HepG2 (cell line): Measurements from ENCODE around the gene SCAPER. TPM values are rescaled to one million over a fixed set of nuclear protein-coding genes. Genes with fewer than 3 reads are reported as not detected.

ENCODE experiments used
- ESRRA ChIP-seq: sonication (generic); formaldehyde crosslinking; IDR thresholded peaks from 2 replicates; pipeline ENCODE4 v1.5.1; 2020; ENCODE audit warnings: mild to moderate bottlenecking, low read depth, missing genetic modification reagents
- FOXA1 ChIP-seq, 2 experiments: fragments of 450-650 bp in 1 of 2; sonication (generic) in 1 of 2; formaldehyde crosslinking in 1 of 2; IDR thresholded peaks; 2 replicates each; pipeline versions ENCODE4 v1.4.0 to v1.6.1; 2016 to 2020; ENCODE audit warnings: missing genetic modification reagents in 1 of 2
- GABPB1 ChIP-seq: IDR thresholded peaks from 2 replicates; pipeline ENCODE4 v1.6.1; 2016; ENCODE audit warnings: mild to moderate bottlenecking, missing genetic modification reagents, moderate library complexity, missing compliant biosample characterization
- HNRNPK ChIP-seq: fragments of 200-400 bp; formaldehyde crosslinking; IDR thresholded peaks from 2 replicates; pipeline ENCODE4 v1.6.1; 2018; ENCODE audit warnings: low read length, low read depth, moderate library complexity, mild to moderate bottlenecking; ENCODE audit not compliant: poor library complexity, severe bottlenecking
- KDM5A ChIP-seq: fragments of 200-600 bp; sonication (generic); IDR thresholded peaks from 2 replicates; pipeline ENCODE4 v1.7.0; 2018; ENCODE audit warnings: antibody characterized with exemption, mild to moderate bottlenecking, low read length, borderline replicate concordance
- KLF16 ChIP-seq, 2 experiments: sonication (generic) in 1 of 2; formaldehyde crosslinking in 1 of 2; IDR thresholded peaks; 2 replicates each; pipeline versions ENCODE4 v1.6.1 to v1.8.0; 2016 to 2023; ENCODE audit warnings: missing genetic modification reagents in 2 of 2, missing compliant biosample characterization in 1 of 2
- NFYB ChIP-seq: sonication (generic); formaldehyde crosslinking; IDR thresholded peaks from 2 replicates; pipeline ENCODE4 v1.4.0; 2020; ENCODE audit warnings: missing genetic modification reagents
- SALL1 ChIP-seq: sonication (generic); formaldehyde crosslinking; IDR thresholded peaks from 2 replicates; pipeline ENCODE4 v1.8.0; 2022; ENCODE audit warnings: mild to moderate bottlenecking, missing genetic modification reagents
- SAP130 ChIP-seq: IDR thresholded peaks from 2 replicates; pipeline ENCODE4 v1.6.1; 2016; ENCODE audit warnings: low read depth
- SKI ChIP-seq: fragments of 450-650 bp; IDR thresholded peaks from one replicate; pipeline ENCODE4 v1.6.1; 2018; ENCODE audit warnings: mild to moderate bottlenecking; ENCODE audit not compliant: partially characterized antibody
- SP2 ChIP-seq: sonication (generic); formaldehyde crosslinking; IDR thresholded peaks from 2 replicates; pipeline ENCODE4 v1.5.1; 2020; ENCODE audit warnings: mild to moderate bottlenecking, missing genetic modification reagents
- XRCC5 ChIP-seq: fragments of 200-400 bp; formaldehyde crosslinking; optimal IDR thresholded peaks from 2 replicates; pipeline ENCODE3; 2017; ENCODE audit warnings: mild to moderate bottlenecking, low read length
- ZNF318 ChIP-seq: sonication (generic); formaldehyde crosslinking; IDR thresholded peaks from 2 replicates; pipeline ENCODE4 v1.4.0; 2020; ENCODE audit warnings: mild to moderate bottlenecking, missing genetic modification reagents
- ZNF331 ChIP-seq: sonication (generic); formaldehyde crosslinking; IDR thresholded peaks from 2 replicates; pipeline ENCODE4 v1.4.0; 2020; ENCODE audit warnings: missing genetic modification reagents
- ZNF343 ChIP-seq: sonication (generic); formaldehyde crosslinking; IDR thresholded peaks from 2 replicates; pipeline ENCODE4 v1.4.0; 2020; ENCODE audit warnings: mild to moderate bottlenecking, missing genetic modification reagents
- ZNF446 ChIP-seq: sonication (generic); formaldehyde crosslinking; IDR thresholded peaks from 2 replicates; pipeline ENCODE4 v1.5.0; 2020; ENCODE audit warnings: mild to moderate bottlenecking, missing genetic modification reagents
- ZNF574 ChIP-seq: sonication (generic); formaldehyde crosslinking; IDR thresholded peaks from 2 replicates; pipeline ENCODE4 v1.4.0; 2020; ENCODE audit warnings: missing genetic modification reagents
- ZNF781 ChIP-seq: sonication (generic); formaldehyde crosslinking; IDR thresholded peaks from 2 replicates; pipeline ENCODE4 v1.5.1; 2020; ENCODE audit warnings: borderline replicate concordance, mild to moderate bottlenecking, missing genetic modification reagents; ENCODE audit errors: not compliant biosample characterization
- polyA plus RNA-seq, 8 experiments: library from polyadenylated mRNA; depleted of rRNA in 3 of 8; stranded (reverse) in 7 of 8; unstranded in 1 of 8; fragments of >200 nt; fragmentation: Illumina TruSeq in 4 of 8; extraction: Trizol in 4 of 8; gene quantifications; 2 replicates each; pipeline versions ENCODE4 v1.2.1 to v1.2.3, GENCODE V29; 2011 to 2016; ENCODE audit warnings: low read depth in 4 of 8, missing spikeins in 1 of 8, mixed read lengths in 1 of 8; ENCODE audit not compliant: insufficient read depth in 1 of 8
- total RNA-seq, 5 experiments: library from RNA; depleted of rRNA; stranded (reverse); fragments of >200 nt; fragmentation: Illumina TruSeq; extraction: Trizol; gene quantifications; 2 replicates each; pipeline ENCODE4 v1.2.3, GENCODE V29; 2016; ENCODE audit warnings: low read depth in 1 of 5

Gene SCAPER
- total and polyA plus RNA-seq, 2 of the 13 experiments (the other 11 are each of a cell fraction or from before 2014, with no cell fraction given): 4.3 to 10.5 TPM

GRCh38 chr15:76931397-76932134, 26.4 kb upstream of the SCAPER start, which contains the start of gene RCN2 (continued):
- peak; percentile 37; the same call in 1 of the 2 replicates for TF ChIP-seq KDM5A
- TF ChIP-seq SKI: peak; percentile 19
- peak; percentile 15 for TF ChIP-seq XRCC5
- TF ChIP-seq SAP130 (CRISPR knock-in tag): peak; percentile 87
- no peak for TF ChIP-seq ZNF318 (CRISPR knock-in tag)
- TF ChIP-seq ZNF331 (CRISPR knock-in tag): peak; percentile 45; the same call in 1 of the 2 replicates
- TF ChIP-seq ZNF781 (CRISPR knock-in tag): no peak
- 0 out of 2 replicates have a peak, but pooled peaks have one; percentile 1 for TF ChIP-seq ESRRA (CRISPR knock-in tag)
- peak; percentile 90; the same call in 1 of the 2 replicates for TF ChIP-seq ZNF446 (CRISPR knock-in tag)
- TF ChIP-seq GABPB1 (CRISPR knock-in tag): peak; percentile 83
- TF ChIP-seq NFYB (CRISPR knock-in tag): peak; percentile 89
- TF ChIP-seq SALL1: peak; percentile 70
- TF ChIP-seq FOXA1 (IDR thresholded peaks at IDR 0.05): no peak
- TF ChIP-seq FOXA1 (CRISPR knock-in tag; IDR thresholded peaks at IDR 0.05): 0 out of 2 replicates have a peak, but pooled peaks have one; percentile 0
- TF ChIP-seq KLF16 (CRISPR knock-in tag; IDR thresholded peaks at IDR 0.05): peak in 1 of 2 experiments; percentile 55; a peak in 1 of 4 replicates
- peak; percentile 53 for TF ChIP-seq HNRNPK
- TF ChIP-seq ZNF343: 0 out of 2 replicates have a peak, but pooled peaks have one; percentile 58
- TF ChIP-seq SP2 (CRISPR knock-in tag): peak; percentile 93
- peak; percentile 83 for TF ChIP-seq ZNF574 (CRISPR knock-in tag)
